ENCODE results near the gene C8A. TPM values are rescaled to one million over a fixed set of nuclear protein-coding genes. Genes with fewer than 3 reads are reported as not detected.

C8A gene
- total and polyA plus RNA-seq, 10 of the 15 experiments (the other 5 are each of a cell fraction or from before 2014, with no cell fraction given) = not detected

DNA sequence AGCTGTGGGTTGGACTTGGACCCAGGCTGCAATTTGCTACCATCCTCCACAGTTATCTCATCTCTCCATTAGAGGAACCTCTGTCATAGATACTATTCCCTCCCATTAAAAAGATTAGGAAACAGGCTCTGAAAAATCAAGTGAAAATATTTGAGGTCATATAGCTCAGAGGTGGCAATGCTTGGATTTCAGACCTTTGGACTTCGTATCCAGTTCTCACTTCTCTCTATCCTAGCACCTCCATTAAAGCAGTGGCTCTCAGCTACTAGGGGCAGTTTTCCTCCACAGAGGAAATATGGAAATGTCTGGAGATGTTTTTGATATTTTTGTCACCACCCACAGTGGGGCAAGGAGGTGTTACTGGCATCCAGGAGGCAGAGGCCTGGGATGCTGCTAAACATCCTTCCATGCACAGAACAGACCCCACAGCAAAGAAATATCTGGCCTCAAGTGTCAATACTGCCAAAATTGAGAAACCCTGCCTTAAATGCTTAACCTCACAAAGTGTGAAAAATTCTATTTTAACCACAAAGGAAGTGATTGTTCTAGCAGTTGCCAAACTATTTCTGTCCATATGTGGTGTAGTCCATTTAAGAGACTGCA lies 54.1 kb downstream of the C8A start:
- FAIRE-seq (no peak), DNase-seq (ENCODE audit: low read depth, low spot score) (no peak), ATAC-seq (no peak)
- H3K27me3 ChIP-seq (replicated peaks in 1 of 2; ENCODE audit: control insufficient read depth in 2 of 2, insufficient read depth in 2 of 2, low read length in 1 of 2) = peaks cover 0 to 2% of the 10 kb centered on the region in 2 experiments; a peak in 1 of 4 replicates
- no peak overlapping the region for H3K4me3 ChIP-seq
- ChIA-PET CTCF (interaction anchor here (0.6 kb wide), 1 partner anchor 335 kb away, joined by 3 read pairs; no protein-coding TSS in a partner anchor), POLR2A (no interaction called here), SMC1A (ENCODE audit: uncharacterized antibody, unreplicated experiment) (interaction anchor here (0.5 to 1.1 kb wide), 2 partner anchors 16 to 207 kb away, joined by 3 read pairs; no protein-coding TSS in a partner anchor), RAD21 (ENCODE audit: unreplicated experiment) (no interaction called here)
- H3K4me1 ChIP-seq (ENCODE audit: control insufficient read depth, insufficient read depth, low read length) = no peaks in the 10 kb centered on the region
- no peak overlapping the region for H3K4me2 ChIP-seq (ENCODE audit: control insufficient read depth, insufficient read depth)
- in situ Hi-C loops (cut with MboI) = no loop called here
- no peaks in the 10 kb centered on the region for H3K79me2 ChIP-seq (ENCODE audit: control insufficient read depth, insufficient read depth, low read length)
- no peak overlapping the region for H3K27ac ChIP-seq (ENCODE audit: control insufficient read depth, insufficient read depth)
- intact Hi-C loops (cut with micrococcal nuclease; ENCODE audit: unreplicated experiment) = no loop called here
- H4K20me1 ChIP-seq (ENCODE audit: control insufficient read depth, insufficient read depth) = no peaks in the 10 kb centered on the region
- no peaks in the 10 kb centered on the region for H3K9me3 ChIP-seq (replicated peaks; ENCODE audit: control insufficient read depth, insufficient read depth, low read length)
- H3K36me3 ChIP-seq (ENCODE audit: control insufficient read depth in 2 of 2, insufficient read depth in 2 of 2, low read length in 1 of 2) = no peaks in the 10 kb centered on the region
- 14% methylated on average over 1 of the region's 1 CpG for WGBS (ENCODE audit: insufficient coverage, insufficient replicate concordance, low lambda C conversion rate, missing lambda C conversion rate)
- H3K9ac ChIP-seq (ENCODE audit: control insufficient read depth, insufficient read depth, low read length) = no peak overlapping the region
- H2AFZ ChIP-seq (ENCODE audit: control insufficient read depth, low read depth, low read length) = no peak overlapping the region
- TF ChIP-seq RELA (IDR thresholded peaks at IDR 0.05; ENCODE audit: borderline replicate concordance, partially characterized antibody) (no peak), TBL1XR1 (IDR thresholded peaks at IDR 0.05; ENCODE audit: low read depth, low read length) (no peak), TARDBP (IDR thresholded peaks at IDR 0.05; ENCODE audit: borderline replicate concordance) (no peak), NFYB (IDR thresholded peaks at IDR 0.05; ENCODE audit: insufficient read depth, low read depth, low read length) (no peak), SIN3A (IDR thresholded peaks at IDR 0.05; ENCODE audit: low read depth, low read length) (no peak), EZH2 (IDR thresholded peaks at IDR 0.05; ENCODE audit: borderline replicate concordance, control insufficient read depth, low read depth, low read length) (no peak), SUZ12 (IDR thresholded peaks at IDR 0.05; ENCODE audit: unreplicated experiment) (no peak), LARP7 (IDR thresholded peaks at IDR 0.05) (no peak), HDAC6 (IDR thresholded peaks at IDR 0.05; ENCODE audit: unreplicated experiment) (no peak), BCL11A (IDR thresholded peaks at IDR 0.05; ENCODE audit: low read depth, low read length) (no peak), CBX5 (IDR thresholded peaks at IDR 0.05; ENCODE audit: low read depth) (no peak), PAX5 (IDR thresholded peaks at IDR 0.05; ENCODE audit: borderline replicate concordance, low read depth, low read length) (no peak), PAX8 (IDR thresholded peaks at IDR 0.05) (no peak)
- TF ChIP-seq, protein P1, sequence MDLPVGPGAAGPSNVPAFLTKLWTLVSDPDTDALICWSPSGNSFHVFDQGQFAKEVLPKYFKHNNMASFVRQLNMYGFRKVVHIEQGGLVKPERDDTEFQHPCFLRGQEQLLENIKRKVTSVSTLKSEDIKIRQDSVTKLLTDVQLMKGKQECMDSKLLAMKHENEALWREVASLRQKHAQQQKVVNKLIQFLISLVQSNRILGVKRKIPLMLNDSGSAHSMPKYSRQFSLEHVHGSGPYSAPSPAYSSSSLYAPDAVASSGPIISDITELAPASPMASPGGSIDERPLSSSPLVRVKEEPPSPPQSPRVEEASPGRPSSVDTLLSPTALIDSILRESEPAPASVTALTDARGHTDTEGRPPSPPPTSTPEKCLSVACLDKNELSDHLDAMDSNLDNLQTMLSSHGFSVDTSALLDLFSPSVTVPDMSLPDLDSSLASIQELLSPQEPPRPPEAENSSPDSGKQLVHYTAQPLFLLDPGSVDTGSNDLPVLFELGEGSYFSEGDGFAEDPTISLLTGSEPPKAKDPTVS (IDR thresholded peaks at IDR 0.05; ENCODE audit: low read depth, low read length) = no peak
- TF ChIP-seq, protein P2, sequence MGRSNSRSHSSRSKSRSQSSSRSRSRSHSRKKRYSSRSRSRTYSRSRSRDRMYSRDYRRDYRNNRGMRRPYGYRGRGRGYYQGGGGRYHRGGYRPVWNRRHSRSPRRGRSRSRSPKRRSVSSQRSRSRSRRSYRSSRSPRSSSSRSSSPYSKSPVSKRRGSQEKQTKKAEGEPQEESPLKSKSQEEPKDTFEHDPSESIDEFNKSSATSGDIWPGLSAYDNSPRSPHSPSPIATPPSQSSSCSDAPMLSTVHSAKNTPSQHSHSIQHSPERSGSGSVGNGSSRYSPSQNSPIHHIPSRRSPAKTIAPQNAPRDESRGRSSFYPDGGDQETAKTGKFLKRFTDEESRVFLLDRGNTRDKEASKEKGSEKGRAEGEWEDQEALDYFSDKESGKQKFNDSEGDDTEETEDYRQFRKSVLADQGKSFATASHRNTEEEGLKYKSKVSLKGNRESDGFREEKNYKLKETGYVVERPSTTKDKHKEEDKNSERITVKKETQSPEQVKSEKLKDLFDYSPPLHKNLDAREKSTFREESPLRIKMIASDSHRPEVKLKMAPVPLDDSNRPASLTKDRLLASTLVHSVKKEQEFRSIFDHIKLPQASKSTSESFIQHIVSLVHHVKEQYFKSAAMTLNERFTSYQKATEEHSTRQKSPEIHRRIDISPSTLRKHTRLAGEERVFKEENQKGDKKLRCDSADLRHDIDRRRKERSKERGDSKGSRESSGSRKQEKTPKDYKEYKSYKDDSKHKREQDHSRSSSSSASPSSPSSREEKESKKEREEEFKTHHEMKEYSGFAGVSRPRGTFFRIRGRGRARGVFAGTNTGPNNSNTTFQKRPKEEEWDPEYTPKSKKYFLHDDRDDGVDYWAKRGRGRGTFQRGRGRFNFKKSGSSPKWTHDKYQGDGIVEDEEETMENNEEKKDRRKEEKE (IDR thresholded peaks at IDR 0.05) = no peak
- no TSS peak for BruUV-seq (replicated peaks)

Measured in GM12878 (cell line).